Ishikawa (cell line): Measurements from ENCODE around the gene PPM1F.

Experiments used
- CEBPB ChIP-seq: IDR thresholded peaks from 2 replicates; pipeline ENCODE4 v1.6.1; 2012
- CREB1 ChIP-seq: IDR thresholded peaks from 2 replicates; pipeline ENCODE4 v1.6.1; 2012; ENCODE audit warnings: low read depth
- EGR1 ChIP-seq: IDR thresholded peaks from 2 replicates; pipeline ENCODE4 v1.6.1; 2012
- EP300 ChIP-seq: IDR thresholded peaks from 2 replicates; pipeline ENCODE4 v1.6.1; 2012; ENCODE audit warnings: borderline replicate concordance
- FOXM1 ChIP-seq: IDR thresholded peaks from 2 replicates; pipeline ENCODE4 v1.6.1; 2012; ENCODE audit warnings: low read depth, borderline replicate concordance
- NFIC ChIP-seq: IDR thresholded peaks from 2 replicates; pipeline ENCODE4 v1.6.1; 2012
- RAD21 ChIP-seq: IDR thresholded peaks from 2 replicates; pipeline ENCODE4 v1.6.1; 2012; ENCODE audit warnings: low read depth
- TAF1 ChIP-seq: IDR thresholded peaks from 2 replicates; pipeline ENCODE4 v1.6.1; 2012; ENCODE audit warnings: low read depth, mild to moderate bottlenecking
- TCF12 ChIP-seq: IDR thresholded peaks from 2 replicates; pipeline ENCODE4 v1.6.1; 2012; ENCODE audit warnings: low read depth
- USF1 ChIP-seq: IDR thresholded peaks from 2 replicates; pipeline ENCODE4 v1.6.1; 2012
- YY1 ChIP-seq: IDR thresholded peaks from 2 replicates; pipeline ENCODE4 v1.6.1; 2012; ENCODE audit warnings: low read depth
- ZBTB7A ChIP-seq: IDR thresholded peaks from 2 replicates; pipeline ENCODE4 v1.6.1; 2012; ENCODE audit warnings: low read depth
- TF ChIP-seq, protein P1 (sequence below): IDR thresholded peaks from 2 replicates; pipeline ENCODE4 v1.6.1; 2012; ENCODE audit warnings: low read depth, mild to moderate bottlenecking
- TF ChIP-seq, protein P2 (sequence below): IDR thresholded peaks from 2 replicates; pipeline ENCODE4 v1.6.1; 2012

DNA sequence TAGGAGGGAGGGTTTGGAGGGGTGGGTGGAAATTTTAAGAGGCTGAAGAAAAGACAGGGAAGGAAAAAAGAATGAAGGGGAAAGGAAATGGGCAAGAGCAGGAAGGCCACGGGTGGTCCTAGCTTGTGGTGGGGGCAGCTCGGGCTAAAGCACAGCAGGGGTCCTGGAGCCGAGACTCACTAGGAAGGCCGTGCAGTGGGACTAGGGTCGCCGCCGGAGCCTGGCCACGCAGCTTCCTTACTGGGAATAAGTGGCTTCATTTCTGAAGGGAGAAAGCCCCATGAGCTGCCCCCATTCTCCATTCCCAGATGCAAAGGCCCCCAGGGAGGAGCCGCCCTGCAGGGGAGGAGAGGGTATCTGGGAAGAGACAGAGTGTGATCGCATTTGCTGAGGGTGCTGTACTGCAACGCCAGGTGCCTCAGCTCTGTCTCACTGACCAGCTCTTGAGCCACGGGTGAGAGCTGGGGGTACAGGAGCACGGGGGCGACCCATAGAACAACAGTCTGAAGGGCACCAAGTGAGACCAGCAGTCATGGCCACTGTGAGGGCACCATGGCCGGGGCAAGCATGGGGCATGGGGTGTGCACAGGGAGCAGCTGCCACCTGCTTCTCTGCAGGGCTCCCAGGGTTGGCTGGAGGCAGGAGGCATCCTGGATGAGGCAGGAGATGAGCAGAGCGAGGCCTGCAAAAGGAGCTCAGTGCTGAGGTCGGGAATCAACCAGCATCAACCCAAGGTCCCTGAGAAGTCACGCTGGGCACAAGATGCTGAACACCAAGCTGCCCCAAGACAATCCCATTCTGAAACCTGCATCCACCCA lies 18.4 kb upstream of the PPM1F start:
- TF ChIP-seq FOXM1 (no peak), RAD21 (no peak), YY1 (no peak), EP300 (no peak), CREB1 (no peak), NFIC (no peak), TAF1 (no peak), CEBPB (no peak), TCF12 (no peak), ZBTB7A (no peak), USF1 (no peak), EGR1 (no peak)
- TF ChIP-seq, protein P1, sequence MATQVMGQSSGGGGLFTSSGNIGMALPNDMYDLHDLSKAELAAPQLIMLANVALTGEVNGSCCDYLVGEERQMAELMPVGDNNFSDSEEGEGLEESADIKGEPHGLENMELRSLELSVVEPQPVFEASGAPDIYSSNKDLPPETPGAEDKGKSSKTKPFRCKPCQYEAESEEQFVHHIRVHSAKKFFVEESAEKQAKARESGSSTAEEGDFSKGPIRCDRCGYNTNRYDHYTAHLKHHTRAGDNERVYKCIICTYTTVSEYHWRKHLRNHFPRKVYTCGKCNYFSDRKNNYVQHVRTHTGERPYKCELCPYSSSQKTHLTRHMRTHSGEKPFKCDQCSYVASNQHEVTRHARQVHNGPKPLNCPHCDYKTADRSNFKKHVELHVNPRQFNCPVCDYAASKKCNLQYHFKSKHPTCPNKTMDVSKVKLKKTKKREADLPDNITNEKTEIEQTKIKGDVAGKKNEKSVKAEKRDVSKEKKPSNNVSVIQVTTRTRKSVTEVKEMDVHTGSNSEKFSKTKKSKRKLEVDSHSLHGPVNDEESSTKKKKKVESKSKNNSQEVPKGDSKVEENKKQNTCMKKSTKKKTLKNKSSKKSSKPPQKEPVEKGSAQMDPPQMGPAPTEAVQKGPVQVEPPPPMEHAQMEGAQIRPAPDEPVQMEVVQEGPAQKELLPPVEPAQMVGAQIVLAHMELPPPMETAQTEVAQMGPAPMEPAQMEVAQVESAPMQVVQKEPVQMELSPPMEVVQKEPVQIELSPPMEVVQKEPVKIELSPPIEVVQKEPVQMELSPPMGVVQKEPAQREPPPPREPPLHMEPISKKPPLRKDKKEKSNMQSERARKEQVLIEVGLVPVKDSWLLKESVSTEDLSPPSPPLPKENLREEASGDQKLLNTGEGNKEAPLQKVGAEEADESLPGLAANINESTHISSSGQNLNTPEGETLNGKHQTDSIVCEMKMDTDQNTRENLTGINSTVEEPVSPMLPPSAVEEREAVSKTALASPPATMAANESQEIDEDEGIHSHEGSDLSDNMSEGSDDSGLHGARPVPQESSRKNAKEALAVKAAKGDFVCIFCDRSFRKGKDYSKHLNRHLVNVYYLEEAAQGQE, result no peak
- TF ChIP-seq, protein P2, sequence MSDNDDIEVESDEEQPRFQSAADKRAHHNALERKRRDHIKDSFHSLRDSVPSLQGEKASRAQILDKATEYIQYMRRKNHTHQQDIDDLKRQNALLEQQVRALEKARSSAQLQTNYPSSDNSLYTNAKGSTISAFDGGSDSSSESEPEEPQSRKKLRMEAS, result no peak
